Right hindlimb (tissue), 1 donor: ENCODE measurements around the gene YWHAG.
A peak's percentile ranks its signal among the peaks of the same experiment; 100 is the strongest.
"Not testable (repeated sequence)": the region's sequence is repeated elsewhere in the genome, so short reads cannot be mapped to it uniquely, and the experiment has no call there.

Experiments
- DNase-seq: peaks from one replicate; pipeline ENCODE4 v3.0.0-alpha.2; 2018

YWHAG gene

GRCh38 chr7:76292911-76293310, 65.9 kb downstream of the YWHAG start:
- not testable (repeated sequence) for DNase-seq

DNA sequence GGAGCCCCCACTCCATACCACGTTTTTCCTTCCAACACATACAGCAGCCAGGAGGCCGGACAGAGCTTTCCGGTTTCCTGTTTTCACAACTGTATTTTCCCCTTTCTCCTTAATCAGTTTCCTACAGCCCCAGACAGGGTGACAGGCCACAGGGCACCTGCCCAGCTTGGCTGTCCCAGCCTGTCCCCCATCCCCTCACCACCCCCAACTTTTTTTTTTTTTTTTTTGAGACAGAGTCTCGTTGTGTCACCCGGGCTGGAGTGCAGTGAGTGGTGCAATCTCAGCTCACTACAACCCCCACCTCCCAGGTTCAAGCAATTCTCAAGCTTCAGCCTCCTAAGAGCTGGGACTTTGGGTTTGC, 66.6 kb downstream of the YWHAG start:
- DNase-seq: no peak

DNA sequence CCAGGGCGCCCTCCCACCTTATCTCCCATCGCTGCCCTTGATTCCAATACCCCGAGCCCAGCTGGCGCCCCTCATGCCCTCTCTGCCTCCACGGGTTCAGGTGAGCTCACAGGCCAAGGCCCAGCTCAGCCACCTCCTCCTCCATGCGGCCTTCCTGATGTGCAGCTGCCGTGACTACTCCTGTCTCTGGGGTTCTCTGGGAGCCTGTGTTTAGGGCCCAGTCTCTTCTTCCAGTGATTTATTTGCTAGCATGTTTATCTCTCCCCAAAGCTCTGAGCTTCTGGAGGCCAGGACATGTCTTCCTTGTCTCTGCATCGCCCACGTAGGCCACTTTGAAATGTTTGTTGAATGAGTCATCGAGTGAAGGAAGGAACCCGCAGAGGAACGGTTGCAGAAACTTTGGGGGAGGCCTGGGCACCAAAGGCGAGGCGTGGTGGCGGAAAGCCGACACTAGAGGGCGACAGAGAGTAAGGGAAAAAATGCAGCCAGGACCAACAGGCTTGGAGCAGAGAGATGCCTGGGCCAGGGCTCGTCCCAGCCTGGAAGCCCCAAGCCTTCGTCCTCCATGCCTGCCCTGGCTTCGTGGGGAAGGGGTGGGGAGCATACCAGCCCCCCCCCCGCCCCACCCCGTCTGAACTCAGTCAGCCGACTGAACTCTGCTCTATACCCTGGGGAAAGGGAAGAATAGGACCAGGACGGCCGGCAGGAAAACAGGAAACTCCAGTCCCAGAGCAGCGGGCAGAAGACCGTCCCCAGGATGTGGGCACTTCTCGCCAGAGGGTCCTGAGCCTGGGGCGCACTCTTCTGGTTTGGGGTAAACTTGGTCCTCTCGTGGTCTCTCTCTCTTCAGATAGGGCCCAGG, 67.2 kb downstream of the YWHAG start:
- peak; percentile 93 for DNase-seq

- DNase-seq: not testable (repeated sequence)
Observed at GRCh38 chr7:76290847-76291350, 67.9 kb downstream of the YWHAG start.

DNA sequence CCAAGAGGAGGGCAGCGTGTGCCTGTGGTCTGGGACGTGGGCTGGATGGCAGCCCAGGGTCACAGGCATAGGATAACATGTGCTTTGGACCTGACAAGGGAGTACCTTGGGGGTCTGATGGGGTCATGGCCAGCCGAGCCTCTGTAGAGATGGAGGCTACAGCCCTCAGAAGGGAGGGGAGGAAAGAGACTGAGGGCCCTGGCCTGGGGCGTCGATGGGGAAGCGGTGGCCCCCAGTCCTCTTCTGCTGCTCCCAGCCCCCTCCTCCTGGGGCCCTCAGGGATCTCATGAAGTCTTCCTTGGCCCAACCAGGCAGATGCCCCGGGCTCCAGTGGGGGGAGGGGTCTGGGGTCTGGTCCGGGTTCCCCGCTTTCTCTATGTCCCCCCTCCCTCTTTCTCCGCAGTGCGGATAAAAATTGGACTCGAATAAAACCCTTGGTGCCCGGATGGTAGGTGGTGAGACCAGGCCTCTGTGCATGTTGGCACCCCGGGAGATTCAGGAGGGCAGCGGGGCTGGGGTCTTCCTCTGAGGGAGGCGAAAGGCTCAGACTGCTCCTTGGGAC, 71.9 kb downstream of the YWHAG start:
- DNase-seq: no peak

- DNase-seq: no peak
Observed at GRCh38 chr7:76285604-76286374, 73.0 kb downstream of the YWHAG start.

GRCh38 chr7:76283254-76284159, 75.3 kb downstream of the YWHAG start:
- DNase-seq: no peak

GRCh38 chr7:76282344-76283253, 76.2 kb downstream of the YWHAG start:
- DNase-seq: no peak

- no peak for DNase-seq
Observed at GRCh38 chr7:76281706-76282343, 77.0 kb downstream of the YWHAG start.

DNA sequence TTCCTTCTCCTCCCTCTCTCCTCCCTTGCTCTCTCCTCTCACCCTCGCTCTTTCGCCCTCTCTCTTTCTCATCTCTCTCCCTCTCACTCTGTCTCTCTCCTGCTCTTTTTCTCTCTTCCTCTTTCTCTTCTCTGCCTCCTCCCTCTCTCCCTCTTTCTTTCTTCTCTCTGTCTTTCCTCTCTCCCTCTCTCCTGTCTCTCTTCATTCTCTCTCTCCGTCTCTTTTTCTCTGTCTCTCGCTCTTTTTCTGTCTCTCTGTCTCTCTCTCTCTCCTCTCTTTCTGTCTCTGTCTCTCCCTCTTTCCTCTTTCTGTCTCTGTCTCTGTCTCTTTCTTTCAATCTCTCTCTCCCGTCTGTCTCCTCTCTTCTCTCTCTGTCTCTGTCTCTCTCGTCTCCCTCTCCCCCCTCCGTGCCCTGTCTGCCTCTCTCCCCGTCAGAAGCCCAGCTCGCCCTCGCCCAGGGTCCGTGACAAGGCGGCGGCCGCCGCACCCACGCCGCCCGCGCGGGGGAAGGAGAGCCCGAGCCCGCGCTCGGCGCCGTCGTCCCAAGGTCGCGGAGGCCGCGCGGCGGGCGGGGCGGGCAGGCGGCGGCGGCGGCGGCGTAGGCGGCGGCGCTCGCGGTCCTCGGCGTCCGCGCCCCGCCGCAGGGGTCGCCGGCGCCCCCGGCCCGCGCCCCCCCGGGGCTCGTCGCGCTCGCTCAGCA, 77.6 kb downstream of the YWHAG start:
- DNase-seq: no peak

DNA sequence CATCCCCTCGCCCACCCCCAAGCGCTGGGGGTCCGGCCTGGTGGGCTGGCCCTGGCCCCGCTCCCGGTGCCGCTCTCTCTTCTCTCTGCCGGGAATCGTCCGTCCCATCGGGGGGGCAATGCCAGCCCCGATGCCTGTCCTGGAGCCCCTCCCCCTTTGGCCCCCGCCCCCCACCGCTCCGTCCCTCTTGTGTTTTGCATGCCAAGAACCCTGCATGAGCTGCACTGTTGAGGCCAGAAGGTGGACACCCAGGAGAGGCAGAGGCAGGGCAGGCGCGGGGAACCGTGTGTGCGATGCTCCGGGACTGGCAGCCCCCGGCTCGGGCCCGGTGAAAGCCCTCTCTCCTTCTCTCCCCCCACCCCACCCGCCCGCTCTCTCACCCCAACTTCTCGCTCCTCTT, 78.4 kb downstream of the YWHAG start:
- DNase-seq: no peak

GRCh38 chr7:76278540-76278939, 80.3 kb downstream of the YWHAG start:
- DNase-seq: no peak
